ENCODE measurements around the gene TMEM212. TPM values are rescaled to one million over a fixed set of nuclear protein-coding genes. Genes with fewer than 3 reads are reported as not detected.

Gene TMEM212
- total and polyA plus RNA-seq, 2 of the 13 experiments (the other 11 are each of a cell fraction or from before 2014, with no cell fraction given): not detected

DNA sequence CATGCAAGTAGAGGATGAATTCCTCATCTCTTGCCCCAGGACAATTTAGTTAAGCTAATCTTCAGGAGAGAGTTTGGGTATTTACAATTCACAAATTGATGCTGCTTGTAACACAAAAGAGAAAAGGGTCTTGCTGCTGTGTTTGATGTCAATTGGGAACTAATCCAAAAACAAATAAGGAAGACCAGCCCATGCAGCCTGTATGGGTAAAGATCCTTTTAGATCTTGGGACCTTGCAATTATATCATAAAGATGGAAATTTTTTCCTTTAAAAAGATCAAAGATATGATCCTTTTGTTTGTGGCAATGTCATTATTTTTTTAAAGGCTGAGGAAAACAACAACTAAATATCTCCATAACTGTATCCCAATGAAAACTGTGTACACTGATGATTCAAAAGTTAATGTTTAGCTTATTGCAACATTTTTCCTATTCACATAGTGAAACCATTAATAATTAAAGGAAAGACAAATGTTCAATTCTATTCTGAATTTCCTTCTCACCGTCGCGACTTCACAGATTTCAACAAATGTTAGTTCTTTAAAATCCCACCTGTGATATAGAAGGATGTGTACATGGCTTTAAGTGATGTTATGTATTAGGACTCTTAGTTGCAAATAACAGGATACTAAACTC is 40.2 kb downstream of the TMEM212 start (continued):
- TF ChIP-seq, protein P1, sequence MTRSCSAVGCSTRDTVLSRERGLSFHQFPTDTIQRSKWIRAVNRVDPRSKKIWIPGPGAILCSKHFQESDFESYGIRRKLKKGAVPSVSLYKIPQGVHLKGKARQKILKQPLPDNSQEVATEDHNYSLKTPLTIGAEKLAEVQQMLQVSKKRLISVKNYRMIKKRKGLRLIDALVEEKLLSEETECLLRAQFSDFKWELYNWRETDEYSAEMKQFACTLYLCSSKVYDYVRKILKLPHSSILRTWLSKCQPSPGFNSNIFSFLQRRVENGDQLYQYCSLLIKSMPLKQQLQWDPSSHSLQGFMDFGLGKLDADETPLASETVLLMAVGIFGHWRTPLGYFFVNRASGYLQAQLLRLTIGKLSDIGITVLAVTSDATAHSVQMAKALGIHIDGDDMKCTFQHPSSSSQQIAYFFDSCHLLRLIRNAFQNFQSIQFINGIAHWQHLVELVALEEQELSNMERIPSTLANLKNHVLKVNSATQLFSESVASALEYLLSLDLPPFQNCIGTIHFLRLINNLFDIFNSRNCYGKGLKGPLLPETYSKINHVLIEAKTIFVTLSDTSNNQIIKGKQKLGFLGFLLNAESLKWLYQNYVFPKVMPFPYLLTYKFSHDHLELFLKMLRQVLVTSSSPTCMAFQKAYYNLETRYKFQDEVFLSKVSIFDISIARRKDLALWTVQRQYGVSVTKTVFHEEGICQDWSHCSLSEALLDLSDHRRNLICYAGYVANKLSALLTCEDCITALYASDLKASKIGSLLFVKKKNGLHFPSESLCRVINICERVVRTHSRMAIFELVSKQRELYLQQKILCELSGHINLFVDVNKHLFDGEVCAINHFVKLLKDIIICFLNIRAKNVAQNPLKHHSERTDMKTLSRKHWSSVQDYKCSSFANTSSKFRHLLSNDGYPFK (CRISPR knock-in tag; IDR thresholded peaks at IDR 0.05; ENCODE audit: borderline replicate concordance): no peak
- TF ChIP-seq HCFC1 (IDR thresholded peaks at IDR 0.05; ENCODE audit: low read depth, low read length) (no peak), XBP1 (CRISPR knock-in tag; IDR thresholded peaks at IDR 0.05) (no peak), ZNF24 (IDR thresholded peaks at IDR 0.05) (no peak), HMG20A (CRISPR knock-in tag; IDR thresholded peaks at IDR 0.05; ENCODE audit: borderline replicate concordance) (peak; percentile 86), BCL6 (CRISPR knock-in tag; IDR thresholded peaks at IDR 0.05) (peak; percentile 76), CCAR2 (optimal IDR thresholded peaks at IDR 0.05; ENCODE audit: low read depth, low read length) (no peak), KAT8 (CRISPR knock-in tag; IDR thresholded peaks at IDR 0.05) (0 out of 2 replicates have a peak, but pooled peaks have one; percentile 19), POLR2A (IDR thresholded peaks at IDR 0.05; ENCODE audit: insufficient read depth in 1 of 2, low read depth in 2 of 2, low read length in 2 of 2) (0 out of 4 replicates have a peak, but pooled peaks of 1 of the 2 experiments have one; percentile 29), SRY (CRISPR knock-in tag; IDR thresholded peaks at IDR 0.05) (no peak), PRMT3 (CRISPR knock-in tag; IDR thresholded peaks at IDR 0.05; ENCODE audit: borderline replicate concordance, low read depth) (no peak), CAMTA2 (CRISPR knock-in tag; IDR thresholded peaks at IDR 0.05; ENCODE audit: borderline replicate concordance) (no peak), ZNF335 (CRISPR knock-in tag; IDR thresholded peaks at IDR 0.05) (no peak), ZNF350 (CRISPR knock-in tag; IDR thresholded peaks at IDR 0.05; ENCODE audit: borderline replicate concordance, low read depth) (no peak), ATF7 (IDR thresholded peaks at IDR 0.05) (0 out of 2 replicates have a peak, but pooled peaks have one; percentile 13), ATF7 (CRISPR knock-in tag; IDR thresholded peaks at IDR 0.05) (no peak), ZFP62 (CRISPR knock-in tag; IDR thresholded peaks at IDR 0.05) (no peak), BHLHE40 (IDR thresholded peaks at IDR 0.05; ENCODE audit: low read length) (no peak), ZNF556 (CRISPR knock-in tag; IDR thresholded peaks at IDR 0.05; ENCODE audit: borderline replicate concordance) (no peak), ZNF383 (CRISPR knock-in tag; IDR thresholded peaks at IDR 0.05; ENCODE audit: borderline replicate concordance) (no peak), ONECUT2 (CRISPR knock-in tag; IDR thresholded peaks at IDR 0.05) (peak; percentile 73)
- TF ChIP-seq, protein P2, sequence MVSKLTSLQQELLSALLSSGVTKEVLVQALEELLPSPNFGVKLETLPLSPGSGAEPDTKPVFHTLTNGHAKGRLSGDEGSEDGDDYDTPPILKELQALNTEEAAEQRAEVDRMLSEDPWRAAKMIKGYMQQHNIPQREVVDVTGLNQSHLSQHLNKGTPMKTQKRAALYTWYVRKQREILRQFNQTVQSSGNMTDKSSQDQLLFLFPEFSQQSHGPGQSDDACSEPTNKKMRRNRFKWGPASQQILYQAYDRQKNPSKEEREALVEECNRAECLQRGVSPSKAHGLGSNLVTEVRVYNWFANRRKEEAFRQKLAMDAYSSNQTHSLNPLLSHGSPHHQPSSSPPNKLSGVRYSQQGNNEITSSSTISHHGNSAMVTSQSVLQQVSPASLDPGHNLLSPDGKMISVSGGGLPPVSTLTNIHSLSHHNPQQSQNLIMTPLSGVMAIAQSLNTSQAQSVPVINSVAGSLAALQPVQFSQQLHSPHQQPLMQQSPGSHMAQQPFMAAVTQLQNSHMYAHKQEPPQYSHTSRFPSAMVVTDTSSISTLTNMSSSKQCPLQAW (CRISPR knock-in tag; IDR thresholded peaks at IDR 0.05): no peak; the same call in 1 of the 2 replicates
- TF ChIP-seq, protein P3, sequence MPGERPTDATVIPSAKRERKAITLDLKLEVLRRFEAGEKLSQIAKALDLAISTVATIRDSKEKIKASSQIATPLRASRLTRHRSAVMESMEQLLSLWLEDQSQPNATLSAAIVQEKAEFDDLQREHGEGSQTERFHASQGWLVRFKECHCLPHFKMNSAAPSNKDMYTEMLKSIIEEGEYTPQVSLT (CRISPR knock-in tag; IDR thresholded peaks at IDR 0.05; ENCODE audit: borderline replicate concordance, low read depth): no peak
- TF ChIP-seq, protein P4, sequence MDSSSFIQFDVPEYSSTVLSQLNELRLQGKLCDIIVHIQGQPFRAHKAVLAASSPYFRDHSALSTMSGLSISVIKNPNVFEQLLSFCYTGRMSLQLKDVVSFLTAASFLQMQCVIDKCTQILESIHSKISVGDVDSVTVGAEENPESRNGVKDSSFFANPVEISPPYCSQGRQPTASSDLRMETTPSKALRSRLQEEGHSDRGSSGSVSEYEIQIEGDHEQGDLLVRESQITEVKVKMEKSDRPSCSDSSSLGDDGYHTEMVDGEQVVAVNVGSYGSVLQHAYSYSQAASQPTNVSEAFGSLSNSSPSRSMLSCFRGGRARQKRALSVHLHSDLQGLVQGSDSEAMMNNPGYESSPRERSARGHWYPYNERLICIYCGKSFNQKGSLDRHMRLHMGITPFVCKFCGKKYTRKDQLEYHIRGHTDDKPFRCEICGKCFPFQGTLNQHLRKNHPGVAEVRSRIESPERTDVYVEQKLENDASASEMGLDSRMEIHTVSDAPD (CRISPR knock-in tag; IDR thresholded peaks at IDR 0.05): no peak
- TF ChIP-seq, protein P5, sequence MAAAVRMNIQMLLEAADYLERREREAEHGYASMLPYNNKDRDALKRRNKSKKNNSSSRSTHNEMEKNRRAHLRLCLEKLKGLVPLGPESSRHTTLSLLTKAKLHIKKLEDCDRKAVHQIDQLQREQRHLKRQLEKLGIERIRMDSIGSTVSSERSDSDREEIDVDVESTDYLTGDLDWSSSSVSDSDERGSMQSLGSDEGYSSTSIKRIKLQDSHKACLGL (CRISPR knock-in tag; IDR thresholded peaks at IDR 0.05): no peak

Measured in HepG2 (cell line).